ENCODE measurements around the gene ST6GAL1.
A peak's percentile ranks its signal among the peaks of the same experiment; 100 is the strongest.

DNA sequence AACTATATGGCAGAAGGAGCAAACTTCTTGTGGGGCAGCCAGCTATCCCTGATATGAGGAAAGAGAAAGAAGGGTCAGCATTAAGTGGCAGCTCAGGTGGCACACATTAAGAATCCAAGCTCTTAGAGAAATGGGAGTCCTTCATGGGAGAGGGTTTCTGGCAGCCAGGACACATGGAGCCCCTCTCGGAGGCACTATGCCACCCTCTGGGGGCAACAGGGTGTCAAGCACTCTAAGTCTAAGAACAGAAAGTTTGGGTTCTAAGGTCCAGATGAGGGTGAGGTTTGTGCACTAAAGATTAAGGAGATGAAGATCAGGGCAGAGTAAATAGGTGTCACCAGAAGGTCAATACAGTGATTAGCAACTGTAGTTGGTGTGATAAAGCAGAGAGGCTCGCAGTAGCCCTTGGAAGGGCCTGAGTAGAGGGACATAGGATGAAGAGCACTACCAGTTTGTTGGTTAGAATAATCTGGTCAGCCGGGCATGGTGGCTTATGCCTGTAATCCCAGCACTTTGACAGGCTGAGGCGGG, 89.3 kb downstream of the ST6GAL1 start:
- TF ChIP-seq REST (IDR thresholded peaks at IDR 0.05; ENCODE audit: low read depth) (no peak), EGR1 (IDR thresholded peaks at IDR 0.05) (no peak), FOXM1 (IDR thresholded peaks at IDR 0.05; ENCODE audit: borderline replicate concordance, low read depth) (no peak), TEAD4 (IDR thresholded peaks at IDR 0.05) (no peak), RAD21 (IDR thresholded peaks at IDR 0.05; ENCODE audit: low read depth) (peak; percentile 17; the same call in 1 of the 2 replicates), MAX (IDR thresholded peaks at IDR 0.05) (no peak), YY1 (IDR thresholded peaks at IDR 0.05; ENCODE audit: low read depth) (no peak)

Measured in Ishikawa (cell line).